ENCODE data around the gene DNASE1. TPM values are rescaled to one million over a fixed set of nuclear protein-coding genes. Genes with fewer than 3 reads are reported as not detected.
"Not testable (repeated sequence)": the region's sequence is repeated elsewhere in the genome, so short reads cannot be mapped to it uniquely, and the experiment has no call there.

Gene DNASE1
- 7.0 TPM for polyA plus RNA-seq (2012; ENCODE audit: low read depth, missing spikeins)

DNA sequence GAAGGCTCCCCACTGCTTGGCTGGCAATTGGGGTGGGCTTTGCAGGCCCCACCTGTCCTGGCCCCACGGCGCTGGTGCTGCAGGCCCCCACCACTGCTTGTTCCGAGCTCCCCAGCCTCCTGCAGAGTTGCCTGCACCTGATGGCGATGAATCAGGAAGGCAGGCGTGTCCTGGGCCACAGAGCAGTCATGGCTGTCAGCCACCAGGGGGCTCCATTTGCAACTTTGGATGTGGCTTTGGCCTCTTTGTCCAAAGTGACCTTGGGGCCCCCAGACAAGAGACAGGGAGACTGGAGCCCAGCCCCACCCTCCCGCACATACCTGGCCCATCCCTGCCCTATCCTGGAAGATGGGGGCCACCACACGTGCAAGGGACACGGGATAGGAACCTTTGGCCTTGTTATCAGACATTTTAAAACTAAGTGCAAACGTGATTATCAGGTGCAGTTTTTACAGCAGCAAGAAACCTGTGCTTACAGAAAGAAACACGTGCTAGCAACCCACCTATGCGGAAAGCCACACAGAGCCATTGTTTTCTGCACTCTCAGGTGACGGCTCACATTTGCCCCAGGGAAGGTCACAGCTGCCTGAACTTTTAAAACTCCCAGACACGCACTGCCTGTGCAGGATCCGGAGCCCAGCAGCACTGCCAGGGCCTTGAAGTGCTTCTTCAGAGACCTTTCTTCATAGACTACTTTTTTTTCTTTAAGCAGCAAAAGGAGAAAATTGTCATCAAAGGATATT is at the start of gene DNASE1:
TSS of gene DNASE1 (plus strand) at position 443 of the 743 bp plus-strand sequence. CDS start 683 bp downstream, outside the sequence.
- DNase-seq (ENCODE audit: insufficient read length, low spot score) (peak; percentile 79), FAIRE-seq (peak; percentile 90)
- TF ChIP-seq PAX5 (IDR thresholded peaks at IDR 0.05; ENCODE audit: insufficient read depth, low read length, severe bottlenecking) (no peak), SPI1 (IDR thresholded peaks at IDR 0.05; ENCODE audit: low read depth, low read length) (no peak), POLR2A (IDR thresholded peaks at IDR 0.05; ENCODE audit: low read depth, low read length) (no peak), POU2F2 (IDR thresholded peaks at IDR 0.05; ENCODE audit: low read depth, low read length) (no peak), POLR2AphosphoS5 (IDR thresholded peaks at IDR 0.05; ENCODE audit: low read depth, low read length) (no peak), TAF1 (IDR thresholded peaks at IDR 0.05; ENCODE audit: low read depth, low read length) (no peak)

DNA sequence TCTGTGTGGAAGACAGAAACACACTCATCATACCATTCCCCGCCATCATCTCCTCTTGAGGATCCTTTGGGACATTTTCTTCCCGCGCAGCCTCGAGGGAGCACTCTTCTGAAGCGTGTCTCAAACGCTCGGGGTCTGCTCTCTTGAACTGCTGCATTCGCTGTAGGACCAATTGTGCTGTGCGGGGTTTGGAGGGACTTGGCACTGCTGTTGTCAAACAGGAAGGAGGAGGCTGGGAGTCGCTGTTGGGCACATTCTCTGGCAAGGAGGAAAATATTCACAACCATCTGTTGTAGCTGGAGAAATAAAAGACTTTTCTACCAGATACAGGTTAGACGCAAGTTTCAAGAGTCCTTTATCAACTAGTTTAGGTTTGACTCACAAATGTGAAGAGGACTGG is 48.0 kb upstream of the DNASE1 start:
- no peak for FAIRE-seq
- no peak for DNase-seq (ENCODE audit: insufficient read length, low spot score)
- TF ChIP-seq POLR2A (IDR thresholded peaks at IDR 0.05; ENCODE audit: low read depth, low read length) (no peak), POU2F2 (IDR thresholded peaks at IDR 0.05; ENCODE audit: low read depth, low read length) (no peak), POLR2AphosphoS5 (IDR thresholded peaks at IDR 0.05; ENCODE audit: low read depth, low read length) (no peak), SPI1 (IDR thresholded peaks at IDR 0.05; ENCODE audit: low read depth, low read length) (no peak), TAF1 (IDR thresholded peaks at IDR 0.05; ENCODE audit: low read depth, low read length) (no peak), PAX5 (IDR thresholded peaks at IDR 0.05; ENCODE audit: insufficient read depth, low read length, severe bottlenecking) (no peak)

- TF ChIP-seq PAX5 (IDR thresholded peaks at IDR 0.05; ENCODE audit: insufficient read depth, low read length, severe bottlenecking) (no peak), SPI1 (IDR thresholded peaks at IDR 0.05; ENCODE audit: low read depth, low read length) (no peak), POLR2AphosphoS5 (IDR thresholded peaks at IDR 0.05; ENCODE audit: low read depth, low read length) (no peak), TAF1 (IDR thresholded peaks at IDR 0.05; ENCODE audit: low read depth, low read length) (no peak), POLR2A (IDR thresholded peaks at IDR 0.05; ENCODE audit: low read depth, low read length) (no peak), POU2F2 (IDR thresholded peaks at IDR 0.05; ENCODE audit: low read depth, low read length) (no peak)
- DNase-seq (ENCODE audit: insufficient read length, low spot score): no peak
- FAIRE-seq: no peak
These were observed 47.3 kb upstream of the DNASE1 start for GRCh38 chr16:3607161-3607560.

GRCh38 chr16:3607634-3608033 is 46.9 kb upstream of the DNASE1 start:
- TF ChIP-seq SPI1 (IDR thresholded peaks at IDR 0.05; ENCODE audit: low read depth, low read length): no peak
- no peak for TF ChIP-seq TAF1 (IDR thresholded peaks at IDR 0.05; ENCODE audit: low read depth, low read length)
- TF ChIP-seq POU2F2 (IDR thresholded peaks at IDR 0.05; ENCODE audit: low read depth, low read length): no peak
- no peak for FAIRE-seq
- no peak for DNase-seq (ENCODE audit: insufficient read length, low spot score)

DNA sequence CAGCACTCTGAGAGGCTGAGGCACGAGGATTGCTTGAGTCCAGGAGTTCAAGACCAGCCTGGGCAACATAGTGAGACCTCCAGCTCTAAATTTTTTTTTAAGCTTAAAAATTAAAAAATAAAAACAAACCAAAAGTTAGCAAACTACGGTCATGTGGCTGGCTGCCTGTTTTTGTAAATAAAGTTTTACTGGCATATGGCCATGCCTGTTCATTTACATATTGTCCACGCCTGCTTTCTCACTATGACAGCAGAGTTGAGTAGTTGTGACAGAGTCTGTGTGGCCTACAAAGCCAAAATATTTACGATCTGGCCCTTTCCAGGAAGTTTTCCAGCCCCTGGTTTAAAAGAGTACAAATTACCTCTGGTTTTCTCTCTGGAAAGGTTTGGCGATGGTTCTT is 46.4 kb upstream of the DNASE1 start:
- FAIRE-seq: no peak
- TF ChIP-seq POU2F2 (IDR thresholded peaks at IDR 0.05; ENCODE audit: low read depth, low read length) (peak; percentile 86), PAX5 (IDR thresholded peaks at IDR 0.05; ENCODE audit: insufficient read depth, low read length, severe bottlenecking) (no peak)
- no peak for DNase-seq (ENCODE audit: insufficient read length, low spot score)

DNA sequence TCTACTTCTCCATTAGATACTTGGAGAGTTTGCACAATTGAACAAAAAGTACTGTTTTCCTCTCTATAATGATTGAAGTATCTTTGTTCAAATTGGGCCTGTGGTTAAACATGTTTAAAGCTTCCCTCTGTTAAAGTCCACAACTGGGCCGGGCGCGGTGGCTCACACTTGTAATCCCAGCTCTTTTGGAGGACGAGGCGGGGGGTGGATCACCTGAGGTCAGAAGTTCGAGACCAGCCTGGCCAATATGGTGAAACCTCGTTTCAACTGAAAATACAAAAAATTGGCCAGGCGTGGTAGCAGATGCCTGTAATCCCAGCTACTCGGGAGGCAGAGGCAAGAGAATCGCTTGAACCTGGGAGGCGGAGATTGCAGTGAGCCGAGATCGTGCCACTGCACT is 45.5 kb upstream of the DNASE1 start:
- not testable (repeated sequence) for FAIRE-seq; DNase-seq (ENCODE audit: insufficient read length, low spot score)

- TF ChIP-seq SPI1 (IDR thresholded peaks at IDR 0.05; ENCODE audit: low read depth, low read length) (peak; percentile 84), POLR2AphosphoS5 (IDR thresholded peaks at IDR 0.05; ENCODE audit: low read depth, low read length) (no peak)
- DNase-seq (ENCODE audit: insufficient read length, low spot score) (no peak), FAIRE-seq (peak; percentile 33)
These were observed 44.4 kb upstream of the DNASE1 start for GRCh38 chr16:3609895-3610697.

GRCh38 chr16:3610698-3611145 is 43.8 kb upstream of the DNASE1 start:
- DNase-seq (ENCODE audit: insufficient read length, low spot score): no peak
- no peak for TF ChIP-seq SPI1 (IDR thresholded peaks at IDR 0.05; ENCODE audit: low read depth, low read length)
- no peak for TF ChIP-seq POLR2AphosphoS5 (IDR thresholded peaks at IDR 0.05; ENCODE audit: low read depth, low read length)
- TF ChIP-seq PAX5 (IDR thresholded peaks at IDR 0.05; ENCODE audit: insufficient read depth, low read length, severe bottlenecking): no peak
- no peak for TF ChIP-seq TAF1 (IDR thresholded peaks at IDR 0.05; ENCODE audit: low read depth, low read length)
- no peak for TF ChIP-seq POU2F2 (IDR thresholded peaks at IDR 0.05; ENCODE audit: low read depth, low read length)
- TF ChIP-seq POLR2A (IDR thresholded peaks at IDR 0.05; ENCODE audit: low read depth, low read length): no peak
- no peak for FAIRE-seq

- DNase-seq (ENCODE audit: insufficient read length, low spot score): peak; percentile 98
- 0 out of 2 replicates have a peak, but pooled peaks have one; percentile 15 for TF ChIP-seq SPI1 (IDR thresholded peaks at IDR 0.05; ENCODE audit: low read depth, low read length)
- peak; percentile 77 for TF ChIP-seq POLR2AphosphoS5 (IDR thresholded peaks at IDR 0.05; ENCODE audit: low read depth, low read length)
- peak; percentile 9; the same call in 1 of the 2 replicates for TF ChIP-seq POU2F2 (IDR thresholded peaks at IDR 0.05; ENCODE audit: low read depth, low read length)
- TF ChIP-seq TAF1 (IDR thresholded peaks at IDR 0.05; ENCODE audit: low read depth, low read length): 0 out of 2 replicates have a peak, but pooled peaks have one; percentile 17
- TF ChIP-seq PAX5 (IDR thresholded peaks at IDR 0.05; ENCODE audit: insufficient read depth, low read length, severe bottlenecking): no peak
- TF ChIP-seq POLR2A (IDR thresholded peaks at IDR 0.05; ENCODE audit: low read depth, low read length): peak; percentile 79
- FAIRE-seq: peak; percentile 96
These were observed 43.1 kb upstream of the DNASE1 start, which contains the start of gene SLX4 for GRCh38 chr16:3611146-3611975. SLX4 (minus strand) TSS chr16:3611606; CDS start chr16:3608964, 2,642 bp downstream.
